GM23248 (cell line): ENCODE measurements around the gene CHN2.

Experiments used
- EZH2 ChIP-seq: fragments of 200-600 bp; sonication (generic); IDR thresholded peaks from 2 replicates; pipeline ENCODE4 v1.6.1; 2018; ENCODE audit warnings: antibody characterized with exemption, mild to moderate bottlenecking; ENCODE audit not compliant: insufficient read depth, poor library complexity, severe bottlenecking
- EZH2phosphoT487 ChIP-seq: fragments of 200-600 bp; sonication (generic); IDR thresholded peaks from 2 replicates; pipeline ENCODE4 v1.6.1; 2018; ENCODE audit warnings: antibody characterized with exemption, moderate library complexity, mild to moderate bottlenecking, low read depth; ENCODE audit not compliant: insufficient read depth

- no peak for TF ChIP-seq EZH2
- no peak for TF ChIP-seq EZH2phosphoT487
Measured at GRCh38 chr7:29394321-29394720, 199.7 kb downstream of the CHN2 start.
